Esophagus squamous epithelium (tissue), 5 donors: Measurements from ENCODE around the gene RCCD1. TPM values are rescaled to one million over a fixed set of nuclear protein-coding genes. Genes with fewer than 3 reads are reported as not detected.

ENCODE experiments used
- DNase-seq: peaks from one replicate; lab custom pipeline; 2025; lab: John Stamatoyannopoulos, UW
- H3K27ac ChIP-seq, 4 donors: fragments of 200-600 bp; sonication (generic); one replicate each; pipeline ENCODE4 v1.5.1; 2016 to 2019; ENCODE audit warnings: mild to moderate bottlenecking in 1 of 4
- H3K27me3 ChIP-seq, 4 donors: fragments of 200-600 bp; sonication (generic); 1 replicate in 3 of 4; 2 replicates in 1 of 4; pipeline versions ENCODE4 v1.5.1 to v1.6.0; 2017 to 2021; ENCODE audit warnings: antibody characterized with exemption in 1 of 4
- H3K36me3 ChIP-seq, 3 donors: fragments of 200-600 bp; sonication (generic); one replicate each; pipeline ENCODE4 v1.5.1; 2016 to 2019
- H3K4me1 ChIP-seq, 3 donors: fragments of 200-600 bp; sonication (generic); one replicate each; pipeline ENCODE4 v1.5.1; 2017 to 2019
- H3K4me3 ChIP-seq, 4 donors: fragments of 200-600 bp; sonication (generic); 1 replicate in 3 of 4; 2 replicates in 1 of 4; pipeline ENCODE4 v1.5.1; 2016 to 2019; ENCODE audit warnings: mild to moderate bottlenecking in 2 of 4, moderate library complexity in 1 of 4
- H3K9me3 ChIP-seq, 3 donors: fragments of 200-600 bp; sonication (generic); one replicate each; pipeline ENCODE4 v1.5.1; 2016 to 2019
- POLR2A ChIP-seq, 4 donors: fragments of 450-650 bp; IDR thresholded peaks; one replicate each; pipeline ENCODE4 v1.6.1; 2017; ENCODE audit warnings: antibody characterized with exemption in 4 of 4, mild to moderate bottlenecking in 4 of 4, moderate library complexity in 3 of 4
- WGBS, 2 donors: methylation state at CpG; one replicate each; pipeline ENCODE4 v1.1.5; 2018; 5-methylcytosine and 5-hydroxymethylcytosine counted together
- intact Hi-C: fragments of 100-400 bp; cut with DNase I; formaldehyde crosslinking; loops from one replicate; pipeline ENCODE4 v1.15.0; 2022
- total RNA-seq, 4 donors: library from RNA; depleted of rRNA; stranded (reverse); fragments of >200 nt; gene quantifications; one replicate each; pipeline ENCODE4 v1.1.0, GENCODE V29; 2016
- TF ChIP-seq, protein P1 (sequence below), 6 experiments: fragments of 450-650 bp in 4 of 6; fragments of 200-600 bp in 2 of 6; sonication (generic) in 2 of 6; IDR thresholded peaks; one replicate each; pipeline ENCODE4 v1.5.1; 2016 to 2019; ENCODE audit warnings: antibody characterized with exemption in 6 of 6, mild to moderate bottlenecking in 4 of 6, moderate library complexity in 4 of 6
- donor health status: DM: yes; HTN: yes; CAD: no.

The RCCD1 gene
- total RNA-seq, 4 donors from 2014 or later = 8.7 to 12.6 (median 9.8) TPM

GRCh38 chr15:90959028-90959595 is 4.4 kb downstream of the RCCD1 start:
- no peak for TF ChIP-seq POLR2A (IDR thresholded peaks at IDR 0.05)
- TF ChIP-seq, protein P1, sequence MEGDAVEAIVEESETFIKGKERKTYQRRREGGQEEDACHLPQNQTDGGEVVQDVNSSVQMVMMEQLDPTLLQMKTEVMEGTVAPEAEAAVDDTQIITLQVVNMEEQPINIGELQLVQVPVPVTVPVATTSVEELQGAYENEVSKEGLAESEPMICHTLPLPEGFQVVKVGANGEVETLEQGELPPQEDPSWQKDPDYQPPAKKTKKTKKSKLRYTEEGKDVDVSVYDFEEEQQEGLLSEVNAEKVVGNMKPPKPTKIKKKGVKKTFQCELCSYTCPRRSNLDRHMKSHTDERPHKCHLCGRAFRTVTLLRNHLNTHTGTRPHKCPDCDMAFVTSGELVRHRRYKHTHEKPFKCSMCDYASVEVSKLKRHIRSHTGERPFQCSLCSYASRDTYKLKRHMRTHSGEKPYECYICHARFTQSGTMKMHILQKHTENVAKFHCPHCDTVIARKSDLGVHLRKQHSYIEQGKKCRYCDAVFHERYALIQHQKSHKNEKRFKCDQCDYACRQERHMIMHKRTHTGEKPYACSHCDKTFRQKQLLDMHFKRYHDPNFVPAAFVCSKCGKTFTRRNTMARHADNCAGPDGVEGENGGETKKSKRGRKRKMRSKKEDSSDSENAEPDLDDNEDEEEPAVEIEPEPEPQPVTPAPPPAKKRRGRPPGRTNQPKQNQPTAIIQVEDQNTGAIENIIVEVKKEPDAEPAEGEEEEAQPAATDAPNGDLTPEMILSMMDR (IDR thresholded peaks at IDR 0.05) = no peak
- H3K36me3 ChIP-seq = peaks cover 0 to 48% (median 3%) of the 10 kb centered on the region in 3 donors
- peaks cover 19 to 38% (median 22%) of the 10 kb centered on the region in 3 donors for H3K4me1 ChIP-seq
- DNase-seq = no peak
- no peaks in the 10 kb centered on the region for H3K9me3 ChIP-seq
- no peaks in the 10 kb centered on the region for H3K27me3 ChIP-seq
- 68 to 79% methylated on average over 6 to 8 of the region's 8 CpGs for WGBS, 2 donors
- H3K27ac ChIP-seq = peak overlapping the region in 3 of 4 donors; percentile 26 to 43 (median 37)
- no peak overlapping the region for H3K4me3 ChIP-seq
- intact Hi-C loops = no loop called here

- intact Hi-C loops = loop anchor here (10.0 kb wide), 1 partner anchor 65 kb away; the partner anchor contains the start of gene VPS33B
- peaks cover 19 to 33% (median 22%) of the 10 kb centered on the region in 3 donors for H3K4me1 ChIP-seq
- no peaks in the 10 kb centered on the region for H3K9me3 ChIP-seq
- H3K4me3 ChIP-seq = no peak overlapping the region
- no peak for DNase-seq
- peak overlapping the region in 3 of 4 donors; percentile 26 to 43 (median 37) for H3K27ac ChIP-seq
- H3K27me3 ChIP-seq = no peaks in the 10 kb centered on the region
- H3K36me3 ChIP-seq = peaks cover 0 to 51% (median 3%) of the 10 kb centered on the region in 3 donors
- no peak for TF ChIP-seq POLR2A (IDR thresholded peaks at IDR 0.05)
- TF ChIP-seq, protein P1 (IDR thresholded peaks at IDR 0.05) = no peak
- WGBS, 2 donors = 94% methylated on average over 5 of the region's 5 CpGs; no CpG with 5 or more reads in 1 of the 2 donors
These were observed 5.2 kb downstream of the RCCD1 start for GRCh38 chr15:90959894-90960293.

- no peak for TF ChIP-seq POLR2A (IDR thresholded peaks at IDR 0.05)
- TF ChIP-seq, protein P1 (IDR thresholded peaks at IDR 0.05) = no peak
- WGBS, 2 donors = 77 to 95% methylated on average over 4 of the region's 20 CpGs
- intact Hi-C loops = loop anchor here (10.0 kb wide), 1 partner anchor 64 kb away; the partner anchor contains the start of gene VPS33B
- DNase-seq = no peak
- Histone ChIP-seq H3K27ac (peak overlapping the region in 3 of 4 donors; percentile 33 to 55 (median 37)), H3K4me3 (no peak overlapping the region), H3K4me1 (peaks cover 16 to 28% (median 18%) of the 10 kb centered on the region in 3 donors), H3K36me3 (peaks cover 0 to 55% (median 3%) of the 10 kb centered on the region in 3 donors), H3K27me3 (no peaks in the 10 kb centered on the region), H3K9me3 (no peaks in the 10 kb centered on the region)
These were observed 5.8 kb downstream of the RCCD1 start for GRCh38 chr15:90960298-90961091.

DNA sequence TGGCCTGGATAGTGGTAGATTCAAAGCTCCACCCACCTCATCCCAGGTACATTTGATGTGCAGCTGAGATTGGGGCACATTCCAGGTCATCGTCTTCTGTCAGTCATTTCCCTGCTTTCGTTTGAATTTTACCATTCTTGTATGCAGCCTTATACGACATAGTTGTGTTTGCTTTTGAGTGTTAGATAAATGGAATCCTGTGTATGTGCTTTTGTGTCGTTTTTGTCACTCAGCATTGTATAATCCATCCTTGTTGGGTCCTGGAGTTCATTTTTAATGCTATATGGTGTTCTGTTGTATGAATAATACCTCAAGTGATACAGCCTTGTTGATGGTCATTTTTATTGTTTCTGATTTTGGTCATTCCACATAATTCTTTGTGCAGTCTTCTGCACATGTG is 7.3 kb downstream of the RCCD1 start:
- H3K4me1 ChIP-seq = peaks cover 5 to 13% (median 8%) of the 10 kb centered on the region in 3 donors
- no peak overlapping the region for H3K27ac ChIP-seq
- 69 to 83% methylated on average over 4 of the region's 4 CpGs for WGBS, 2 donors
- H3K27me3 ChIP-seq = no peaks in the 10 kb centered on the region
- no peaks in the 10 kb centered on the region for H3K9me3 ChIP-seq
- no peak overlapping the region for H3K4me3 ChIP-seq
- H3K36me3 ChIP-seq = peaks cover 0 to 71% (median 3%) of the 10 kb centered on the region in 3 donors
- TF ChIP-seq POLR2A (IDR thresholded peaks at IDR 0.05) = no peak
- TF ChIP-seq, protein P1 (IDR thresholded peaks at IDR 0.05) = no peak
- DNase-seq = no peak
- intact Hi-C loops = loop anchor here (10.0 kb wide), 1 partner anchor 63 kb away; the partner anchor contains the start of gene VPS33B
